RPMI8226 (cell line): Measurements from ENCODE around the gene AKR1E2.

Source experiments
- DNase-seq: peaks from one replicate; pipeline ENCODE4 v3.0.0-alpha.2; 2015

Gene AKR1E2

GRCh38 chr10:4847561-4848355 is 21.8 kb downstream of the AKR1E2 start:
- no peak for DNase-seq

- no peak for DNase-seq
Measured at GRCh38 chr10:4848356-4849041, 22.5 kb downstream of the AKR1E2 start.

- no peak for DNase-seq
Measured at GRCh38 chr10:4849042-4849402, 23.0 kb downstream of the AKR1E2 start.

GRCh38 chr10:4849555-4850242 is 23.7 kb downstream of the AKR1E2 start:
- peak; percentile 90 for DNase-seq

GRCh38 chr10:4850397-4850796 is 24.4 kb downstream of the AKR1E2 start:
- DNase-seq, result no peak

- no peak for DNase-seq
Measured at GRCh38 chr10:4851176-4851575, 25.2 kb downstream of the AKR1E2 start.

- DNase-seq, result no peak
Measured at GRCh38 chr10:4851846-4852245, 25.8 kb downstream of the AKR1E2 start.

GRCh38 chr10:4865945-4866661 is 40.1 kb downstream of the AKR1E2 start:
- DNase-seq, result no peak

GRCh38 chr10:4867109-4867519 is 41.1 kb downstream of the AKR1E2 start:
- DNase-seq, result no peak

- no peak for DNase-seq
Measured at GRCh38 chr10:4867520-4868356, 41.7 kb downstream of the AKR1E2 start.

GRCh38 chr10:4868357-4868657 is 42.3 kb downstream of the AKR1E2 start:
- DNase-seq, result no peak

GRCh38 chr10:4882704-4883078 is 56.7 kb downstream of the AKR1E2 start:
- no peak for DNase-seq

- DNase-seq, result no peak
Measured at GRCh38 chr10:4883079-4883739, 57.2 kb downstream of the AKR1E2 start.

GRCh38 chr10:4885162-4885561 is 59.2 kb downstream of the AKR1E2 start:
- DNase-seq, result no peak

GRCh38 chr10:4887501-4887900 is 61.5 kb downstream of the AKR1E2 start:
- DNase-seq, result no peak

- DNase-seq, result no peak
Measured at GRCh38 chr10:4888236-4888635, 62.2 kb downstream of the AKR1E2 start.

GRCh38 chr10:4889959-4890358 is 64.0 kb downstream of the AKR1E2 start:
- DNase-seq, result no peak

- no peak for DNase-seq
Measured at GRCh38 chr10:4892681-4893080, 66.7 kb downstream of the AKR1E2 start.

GRCh38 chr10:4894335-4894734 is 68.3 kb downstream of the AKR1E2 start:
- DNase-seq, result no peak
